GM12801 (cell line): Measurements from ENCODE around the gene EEA1.

Source experiments
- CTCF ChIP-seq: IDR thresholded peaks from one replicate; pipeline ENCODE4 v1.5.1; 2011; ENCODE audit warnings: control low read depth; ENCODE audit not compliant: insufficient read length; ENCODE audit errors: extremely low read depth

The EEA1 gene

GRCh38 chr12:92921877-92922276 is 7.2 kb downstream of the EEA1 start:
- no peak for TF ChIP-seq CTCF

GRCh38 chr12:92915365-92915764 is 13.7 kb downstream of the EEA1 start:
- no peak for TF ChIP-seq CTCF

- TF ChIP-seq CTCF: no peak
Observed at GRCh38 chr12:92914170-92914569, 14.9 kb downstream of the EEA1 start.

DNA sequence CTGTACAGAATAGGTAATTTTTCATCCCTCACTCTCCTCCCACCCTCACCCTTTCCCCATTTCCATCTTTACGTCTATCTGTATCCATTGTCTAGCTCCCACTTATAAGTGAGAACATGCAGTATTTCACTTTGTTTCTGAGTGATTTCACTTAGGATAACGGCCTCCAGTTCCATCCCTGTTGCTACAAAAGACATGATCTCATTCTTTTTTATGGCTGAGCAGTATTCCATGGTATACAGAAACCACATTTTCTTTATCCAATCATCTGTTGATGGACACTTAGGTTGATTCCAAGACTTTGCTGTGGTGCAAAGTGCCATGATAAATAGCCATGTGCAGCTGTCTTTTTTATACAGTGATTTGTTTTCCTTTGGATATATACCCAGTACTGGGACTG is 16.4 kb downstream of the EEA1 start:
- TF ChIP-seq CTCF: no peak

DNA sequence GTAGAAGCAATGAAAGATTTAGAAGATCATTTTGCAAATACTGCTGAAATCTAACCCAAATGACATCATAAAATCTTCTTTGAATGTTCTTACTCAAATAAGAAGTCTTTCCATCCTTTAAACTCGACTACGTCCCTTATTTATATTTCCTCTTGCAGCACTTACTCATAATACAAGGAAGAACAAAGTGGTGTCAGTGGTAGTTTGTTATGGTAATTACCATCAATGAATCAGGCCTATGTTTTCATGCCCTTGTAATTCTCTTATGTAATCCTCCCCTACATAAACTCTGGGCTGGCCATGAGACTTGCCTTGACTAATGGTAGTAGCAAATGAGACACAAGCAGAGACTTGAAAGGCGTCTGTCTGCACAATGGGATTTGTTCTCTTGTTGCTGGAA is 17.0 kb downstream of the EEA1 start:
- no peak for TF ChIP-seq CTCF

DNA sequence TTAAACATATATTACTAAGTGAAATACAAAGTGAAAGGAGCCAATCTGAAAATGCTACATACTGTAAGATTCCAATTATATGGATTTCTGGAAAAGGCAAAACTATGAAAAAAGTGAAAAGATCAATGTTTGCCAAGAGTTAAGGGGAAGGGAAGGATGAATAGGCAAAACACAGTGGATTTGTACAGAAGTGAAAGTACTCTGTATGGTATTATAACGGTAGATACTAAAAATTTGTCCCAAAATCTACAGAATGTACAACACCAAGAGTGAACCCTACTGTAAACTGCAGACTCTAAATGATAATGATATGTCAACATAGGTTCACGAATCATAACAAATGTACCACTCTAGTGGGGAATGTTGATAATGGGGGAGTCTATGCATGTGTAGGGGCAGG is 17.8 kb downstream of the EEA1 start:
- no peak for TF ChIP-seq CTCF

DNA sequence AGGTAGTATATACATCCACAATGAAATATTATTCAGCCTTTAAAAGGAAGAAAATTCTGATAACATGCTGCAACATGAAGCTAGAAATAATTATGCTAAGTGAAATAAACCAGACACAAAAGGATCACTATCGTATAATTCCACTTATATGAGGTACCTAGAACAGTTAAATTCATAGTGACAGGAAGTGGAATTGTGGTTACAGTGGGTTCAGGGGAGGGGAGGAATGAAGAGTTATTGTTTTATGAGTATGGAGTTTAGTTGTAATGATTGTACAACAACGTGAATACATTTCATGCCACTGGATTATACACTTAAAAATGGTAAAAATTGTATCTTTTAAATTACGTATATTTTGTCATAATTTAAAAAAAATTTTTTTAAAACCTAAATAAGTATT is 21.0 kb downstream of the EEA1 start:
- TF ChIP-seq CTCF: no peak
